Kidney epithelial cell (primary cell): ENCODE data around the gene PLA2G2E. TPM values are rescaled to one million over a fixed set of nuclear protein-coding genes. Genes with fewer than 3 reads are reported as not detected.

Experiments used
- DNase-seq: peaks from one replicate; pipeline ENCODE4 v3.0.0-alpha.2; 2010; ENCODE audit warnings: low read depth
- H3K27me3 ChIP-seq: 2 replicates; pipeline ENCODE4 v1.6.0; 2011; ENCODE audit warnings: low read length; ENCODE audit not compliant: control insufficient read depth, insufficient read depth
- H3K36me3 ChIP-seq: 2 replicates; pipeline ENCODE4 v1.5.1; 2011; ENCODE audit warnings: low read length; ENCODE audit not compliant: control insufficient read depth, insufficient read depth
- H3K4me3 ChIP-seq: 2 replicates; pipeline ENCODE4 v1.5.1; 2011; ENCODE audit warnings: low read depth, mild to moderate bottlenecking, control low read depth, low read length
- total RNA-seq: library from RNA; depleted of rRNA; stranded (reverse); fragments of >200 nt; gene quantifications from 2 replicates; pipeline ENCODE4 v1.2.3, GENCODE V29; 2015
- TF ChIP-seq, protein P1 (sequence below): IDR thresholded peaks from 2 replicates; pipeline ENCODE4 v1.5.1; 2011; ENCODE audit warnings: mild to moderate bottlenecking, moderate library complexity, low read length, control low read depth, inconsistent platforms; ENCODE audit not compliant: insufficient read depth, poor library complexity, severe bottlenecking

PLA2G2E gene
- total RNA-seq, 1 donor from 2014 or later, result not detected

DNA sequence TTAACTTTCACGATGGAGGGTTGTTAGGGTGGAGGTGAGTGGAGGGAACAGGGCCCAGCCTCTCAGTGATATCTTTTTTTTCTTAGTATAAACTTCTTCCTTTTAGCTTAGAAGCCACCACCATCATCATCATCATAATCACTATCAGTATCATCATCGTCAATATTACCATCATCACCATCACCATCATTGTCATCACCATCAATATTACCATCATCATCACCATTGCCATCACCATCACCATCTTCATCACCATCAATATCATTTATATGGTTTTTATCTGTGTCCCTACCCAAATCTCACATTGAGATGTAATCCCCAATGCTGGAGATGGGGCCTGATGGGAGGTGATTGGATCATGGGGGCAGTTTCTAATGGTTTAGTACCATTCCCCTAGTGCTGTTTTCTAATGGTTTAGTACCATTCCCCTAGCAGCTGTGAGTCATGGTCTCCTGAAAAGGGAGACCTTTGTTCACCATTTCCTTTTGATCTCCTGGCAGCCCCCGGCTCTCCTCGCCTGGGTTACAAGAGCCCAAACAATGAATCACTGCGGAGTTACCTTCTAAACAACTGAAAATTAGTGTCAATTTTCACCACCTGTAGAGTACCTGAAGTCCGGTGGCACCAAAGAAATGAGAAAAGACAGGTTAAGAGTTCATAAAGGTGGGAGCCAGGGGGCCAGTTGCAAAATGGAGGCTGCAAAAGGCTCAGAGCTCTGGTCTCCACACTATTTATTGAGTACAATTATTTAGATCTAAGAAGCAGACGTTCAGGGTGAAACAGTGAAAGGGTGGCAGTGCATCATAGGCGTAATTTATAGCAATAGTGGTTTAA lies 3.1 kb upstream of the PLA2G2E start:
- TF ChIP-seq, protein P1, sequence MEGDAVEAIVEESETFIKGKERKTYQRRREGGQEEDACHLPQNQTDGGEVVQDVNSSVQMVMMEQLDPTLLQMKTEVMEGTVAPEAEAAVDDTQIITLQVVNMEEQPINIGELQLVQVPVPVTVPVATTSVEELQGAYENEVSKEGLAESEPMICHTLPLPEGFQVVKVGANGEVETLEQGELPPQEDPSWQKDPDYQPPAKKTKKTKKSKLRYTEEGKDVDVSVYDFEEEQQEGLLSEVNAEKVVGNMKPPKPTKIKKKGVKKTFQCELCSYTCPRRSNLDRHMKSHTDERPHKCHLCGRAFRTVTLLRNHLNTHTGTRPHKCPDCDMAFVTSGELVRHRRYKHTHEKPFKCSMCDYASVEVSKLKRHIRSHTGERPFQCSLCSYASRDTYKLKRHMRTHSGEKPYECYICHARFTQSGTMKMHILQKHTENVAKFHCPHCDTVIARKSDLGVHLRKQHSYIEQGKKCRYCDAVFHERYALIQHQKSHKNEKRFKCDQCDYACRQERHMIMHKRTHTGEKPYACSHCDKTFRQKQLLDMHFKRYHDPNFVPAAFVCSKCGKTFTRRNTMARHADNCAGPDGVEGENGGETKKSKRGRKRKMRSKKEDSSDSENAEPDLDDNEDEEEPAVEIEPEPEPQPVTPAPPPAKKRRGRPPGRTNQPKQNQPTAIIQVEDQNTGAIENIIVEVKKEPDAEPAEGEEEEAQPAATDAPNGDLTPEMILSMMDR, result no peak
- Histone ChIP-seq H3K27me3 (no peaks in the 10 kb centered on the region), H3K36me3 (no peaks in the 10 kb centered on the region), H3K4me3 (no peak overlapping the region)
- DNase-seq, result peak; percentile 54

- TF ChIP-seq, protein P1, result no peak
- DNase-seq, result peak; percentile 51
- no peaks in the 10 kb centered on the region for H3K36me3 ChIP-seq
- no peaks in the 10 kb centered on the region for H3K27me3 ChIP-seq
- no peak overlapping the region for H3K4me3 ChIP-seq
These were observed 2.1 kb upstream of the PLA2G2E start for GRCh38 chr1:19925342-19926070.

DNA sequence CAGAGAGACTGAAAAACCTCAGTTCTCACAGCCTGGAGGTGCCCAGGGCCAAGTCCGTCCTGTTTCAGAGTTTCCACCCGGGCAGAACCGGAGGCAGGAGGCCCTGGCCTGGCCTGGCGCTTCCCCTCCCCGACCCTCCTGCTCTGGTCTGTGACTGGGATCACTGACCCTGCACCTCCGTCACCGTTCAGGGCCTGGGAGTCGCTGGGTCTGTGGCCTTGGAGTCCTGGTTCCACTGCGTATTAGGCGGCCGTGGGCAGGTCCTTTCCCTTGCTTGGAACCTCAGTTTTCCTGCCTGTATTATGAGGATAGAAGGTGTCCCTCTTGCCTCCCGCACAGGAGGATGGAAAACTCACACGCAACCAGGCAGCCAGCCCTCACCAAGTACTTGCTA lies 533 bp upstream of the PLA2G2E start:
- H3K4me3 ChIP-seq, result no peak overlapping the region
- DNase-seq, result no peak
- TF ChIP-seq, protein P1, result no peak
- no peaks in the 10 kb centered on the region for H3K36me3 ChIP-seq
- no peaks in the 10 kb centered on the region for H3K27me3 ChIP-seq

GRCh38 chr1:19922015-19922688 lies 1.3 kb downstream of the PLA2G2E start:
- Histone ChIP-seq H3K27me3 (no peaks in the 10 kb centered on the region), H3K36me3 (no peaks in the 10 kb centered on the region), H3K4me3 (no peak overlapping the region)
- no peak for DNase-seq
- TF ChIP-seq, protein P1, result no peak

- DNase-seq, result no peak
- Histone ChIP-seq H3K4me3 (no peak overlapping the region), H3K27me3 (no peaks in the 10 kb centered on the region), H3K36me3 (no peaks in the 10 kb centered on the region)
- TF ChIP-seq, protein P1, result no peak
These were observed 2.1 kb downstream of the PLA2G2E start for GRCh38 chr1:19921310-19921709.
